ENCODE measurements around the gene ICAM4. TPM values are rescaled to one million over a fixed set of nuclear protein-coding genes. Genes with fewer than 3 reads are reported as not detected.

The ICAM4 gene
- total and polyA plus RNA-seq, 9 of the 15 experiments (the other 6 are each of a cell fraction or from before 2014, with no cell fraction given) = 14.1 to 86.1 (median 29.6) TPM

DNA sequence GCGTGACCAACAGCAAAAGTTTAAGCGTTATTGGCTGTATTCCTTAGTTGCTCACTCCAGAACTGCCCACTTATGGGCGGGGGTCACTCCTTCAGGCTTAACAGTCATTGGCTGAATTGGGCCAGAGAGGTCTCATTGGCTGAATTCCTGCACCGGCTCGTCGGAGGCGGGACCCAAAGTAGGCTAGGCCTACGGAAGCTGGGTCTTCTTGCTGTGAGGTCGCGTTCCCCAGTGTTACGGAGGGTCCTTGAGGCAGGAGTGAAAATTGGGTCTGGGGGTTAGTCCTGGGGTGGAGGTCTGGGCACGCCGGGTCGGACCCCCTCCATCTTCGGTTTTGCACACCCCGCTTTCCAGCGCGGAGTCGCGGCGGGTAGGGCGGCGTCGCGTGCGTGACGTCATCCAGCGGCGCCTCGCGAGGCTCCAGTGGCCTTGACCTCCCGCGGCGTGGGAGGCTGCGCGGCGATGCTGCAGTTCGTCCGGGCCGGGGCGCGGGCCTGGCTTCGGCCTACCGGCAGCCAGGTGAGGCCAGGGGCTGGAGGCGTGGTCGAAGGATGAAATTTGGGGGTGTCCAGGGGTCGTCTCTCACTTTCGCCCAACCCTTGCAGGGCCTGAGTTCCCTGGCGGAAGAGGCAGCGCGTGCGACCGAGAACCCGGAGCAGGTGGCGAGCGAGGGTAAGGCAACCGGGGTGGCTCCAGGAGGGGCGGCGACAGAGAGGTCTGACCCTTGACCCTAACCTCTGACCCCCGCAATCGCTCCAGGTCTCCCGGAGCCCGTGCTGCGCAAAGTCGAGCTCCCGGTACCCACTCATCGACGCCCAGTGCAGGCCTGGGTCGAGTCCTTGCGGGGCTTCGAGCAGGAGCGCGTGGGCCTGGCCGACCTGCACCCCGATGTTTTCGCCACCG lies 34.7 kb upstream of the ICAM4 start, which contains the start of gene MRPL4 (continued):
- TF ChIP-seq, protein P1, sequence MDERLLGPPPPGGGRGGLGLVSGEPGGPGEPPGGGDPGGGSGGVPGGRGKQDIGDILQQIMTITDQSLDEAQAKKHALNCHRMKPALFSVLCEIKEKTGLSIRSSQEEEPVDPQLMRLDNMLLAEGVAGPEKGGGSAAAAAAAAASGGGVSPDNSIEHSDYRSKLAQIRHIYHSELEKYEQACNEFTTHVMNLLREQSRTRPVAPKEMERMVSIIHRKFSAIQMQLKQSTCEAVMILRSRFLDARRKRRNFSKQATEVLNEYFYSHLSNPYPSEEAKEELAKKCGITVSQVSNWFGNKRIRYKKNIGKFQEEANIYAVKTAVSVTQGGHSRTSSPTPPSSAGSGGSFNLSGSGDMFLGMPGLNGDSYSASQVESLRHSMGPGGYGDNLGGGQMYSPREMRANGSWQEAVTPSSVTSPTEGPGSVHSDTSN (CRISPR knock-in tag; IDR thresholded peaks at IDR 0.05; ENCODE audit: low read depth) = no peak
- TF ChIP-seq, protein P1 (tag; conservative IDR thresholded peaks at IDR 0.05; ENCODE audit: low read depth) = no peak
- no peak for TF ChIP-seq MECOM (CRISPR knock-in tag; IDR thresholded peaks at IDR 0.05)
- no peak for TF ChIP-seq NCOA4 (IDR thresholded peaks at IDR 0.05; ENCODE audit: partially characterized antibody)
- no peak for TF ChIP-seq EZH2 (IDR thresholded peaks at IDR 0.05; ENCODE audit: borderline replicate concordance, low read depth, low read length)
- TF ChIP-seq ZNF586 (CRISPR knock-in tag; conservative IDR thresholded peaks at IDR 0.05) = no peak
- no peak for TF ChIP-seq ZNF507 (tag; conservative IDR thresholded peaks at IDR 0.05)
- TF ChIP-seq, protein P2, sequence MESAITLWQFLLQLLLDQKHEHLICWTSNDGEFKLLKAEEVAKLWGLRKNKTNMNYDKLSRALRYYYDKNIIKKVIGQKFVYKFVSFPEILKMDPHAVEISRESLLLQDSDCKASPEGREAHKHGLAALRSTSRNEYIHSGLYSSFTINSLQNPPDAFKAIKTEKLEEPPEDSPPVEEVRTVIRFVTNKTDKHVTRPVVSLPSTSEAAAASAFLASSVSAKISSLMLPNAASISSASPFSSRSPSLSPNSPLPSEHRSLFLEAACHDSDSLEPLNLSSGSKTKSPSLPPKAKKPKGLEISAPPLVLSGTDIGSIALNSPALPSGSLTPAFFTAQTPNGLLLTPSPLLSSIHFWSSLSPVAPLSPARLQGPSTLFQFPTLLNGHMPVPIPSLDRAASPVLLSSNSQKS (CRISPR knock-in tag; IDR thresholded peaks at IDR 0.05) = no peak
- no peak for TF ChIP-seq CBFA2T2 (conservative IDR thresholded peaks at IDR 0.05)
- TF ChIP-seq POLR2AphosphoS5 (IDR thresholded peaks at IDR 0.05; ENCODE audit: control insufficient read depth, insufficient read depth, low read depth, low read length) = peak; percentile 70
- TF ChIP-seq, protein P3, sequence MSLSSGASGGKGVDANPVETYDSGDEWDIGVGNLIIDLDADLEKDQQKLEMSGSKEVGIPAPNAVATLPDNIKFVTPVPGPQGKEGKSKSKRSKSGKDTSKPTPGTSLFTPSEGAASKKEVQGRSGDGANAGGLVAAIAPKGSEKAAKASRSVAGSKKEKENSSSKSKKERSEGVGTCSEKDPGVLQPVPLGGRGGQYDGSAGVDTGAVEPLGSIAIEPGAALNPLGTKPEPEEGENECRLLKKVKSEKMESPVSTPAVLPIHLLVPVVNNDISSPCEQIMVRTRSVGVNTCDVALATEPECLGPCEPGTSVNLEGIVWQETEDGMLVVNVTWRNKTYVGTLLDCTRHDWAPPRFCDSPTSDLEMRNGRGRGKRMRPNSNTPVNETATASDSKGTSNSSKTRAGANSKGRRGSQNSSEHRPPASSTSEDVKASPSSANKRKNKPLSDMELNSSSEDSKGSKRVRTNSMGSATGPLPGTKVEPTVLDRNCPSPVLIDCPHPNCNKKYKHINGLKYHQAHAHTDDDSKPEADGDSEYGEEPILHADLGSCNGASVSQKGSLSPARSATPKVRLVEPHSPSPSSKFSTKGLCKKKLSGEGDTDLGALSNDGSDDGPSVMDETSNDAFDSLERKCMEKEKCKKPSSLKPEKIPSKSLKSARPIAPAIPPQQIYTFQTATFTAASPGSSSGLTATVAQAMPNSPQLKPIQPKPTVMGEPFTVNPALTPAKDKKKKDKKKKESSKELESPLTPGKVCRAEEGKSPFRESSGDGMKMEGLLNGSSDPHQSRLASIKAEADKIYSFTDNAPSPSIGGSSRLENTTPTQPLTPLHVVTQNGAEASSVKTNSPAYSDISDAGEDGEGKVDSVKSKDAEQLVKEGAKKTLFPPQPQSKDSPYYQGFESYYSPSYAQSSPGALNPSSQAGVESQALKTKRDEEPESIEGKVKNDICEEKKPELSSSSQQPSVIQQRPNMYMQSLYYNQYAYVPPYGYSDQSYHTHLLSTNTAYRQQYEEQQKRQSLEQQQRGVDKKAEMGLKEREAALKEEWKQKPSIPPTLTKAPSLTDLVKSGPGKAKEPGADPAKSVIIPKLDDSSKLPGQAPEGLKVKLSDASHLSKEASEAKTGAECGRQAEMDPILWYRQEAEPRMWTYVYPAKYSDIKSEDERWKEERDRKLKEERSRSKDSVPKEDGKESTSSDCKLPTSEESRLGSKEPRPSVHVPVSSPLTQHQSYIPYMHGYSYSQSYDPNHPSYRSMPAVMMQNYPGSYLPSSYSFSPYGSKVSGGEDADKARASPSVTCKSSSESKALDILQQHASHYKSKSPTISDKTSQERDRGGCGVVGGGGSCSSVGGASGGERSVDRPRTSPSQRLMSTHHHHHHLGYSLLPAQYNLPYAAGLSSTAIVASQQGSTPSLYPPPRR (CRISPR knock-in tag; IDR thresholded peaks at IDR 0.05; ENCODE audit: borderline replicate concordance) = no peak
- TF ChIP-seq NBN (IDR thresholded peaks at IDR 0.05; ENCODE audit: low read depth) = peak; percentile 96
- TF ChIP-seq GABPA (tag; conservative IDR thresholded peaks at IDR 0.05; ENCODE audit: low read depth) = peak; percentile 73
- TF ChIP-seq, protein P4, sequence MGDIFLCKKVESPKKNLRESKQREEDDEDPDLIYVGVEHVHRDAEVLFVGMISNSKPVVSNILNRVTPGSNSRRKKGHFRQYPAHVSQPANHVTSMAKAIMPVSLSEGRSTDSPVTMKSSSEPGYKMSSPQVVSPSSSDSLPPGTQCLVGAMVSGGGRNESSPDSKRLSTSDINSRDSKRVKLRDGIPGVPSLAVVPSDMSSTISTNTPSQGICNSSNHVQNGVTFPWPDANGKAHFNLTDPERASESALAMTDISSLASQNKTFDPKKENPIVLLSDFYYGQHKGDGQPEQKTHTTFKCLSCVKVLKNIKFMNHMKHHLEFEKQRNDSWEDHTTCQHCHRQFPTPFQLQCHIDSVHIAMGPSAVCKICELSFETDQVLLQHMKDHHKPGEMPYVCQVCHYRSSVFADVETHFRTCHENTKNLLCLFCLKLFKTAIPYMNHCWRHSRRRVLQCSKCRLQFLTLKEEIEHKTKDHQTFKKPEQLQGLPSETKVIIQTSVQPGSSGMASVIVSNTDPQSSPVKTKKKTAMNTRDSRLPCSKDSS (IDR thresholded peaks at IDR 0.05; ENCODE audit: low read depth, partially characterized antibody) = no peak
- TF ChIP-seq MTF1 (CRISPR knock-in tag; IDR thresholded peaks at IDR 0.05; ENCODE audit: borderline replicate concordance) = no peak
